Ovary (tissue), 9 donors: ENCODE measurements around the gene TTC16. TPM values are rescaled to one million over a fixed set of nuclear protein-coding genes. Genes with fewer than 3 reads are reported as not detected.

ENCODE experiments used
- DNase-seq, 5 donors: peaks; one replicate each; pipeline ENCODE4 v3.0.0-alpha.2; 2019 to 2020
- H3K27ac ChIP-seq, 2 donors: fragments of 200-600 bp; one replicate each; pipeline versions ENCODE4 v1.5.1 to v1.8.0; 2019 to 2022
- H3K27me3 ChIP-seq: fragments of 200-600 bp; one replicate; pipeline ENCODE4 v1.8.0; 2022
- H3K36me3 ChIP-seq: fragments of 200-600 bp; sonication (generic); one replicate; pipeline ENCODE4 v1.5.1; 2019
- H3K4me1 ChIP-seq: one replicate; pipeline ENCODE4 v1.8.1; 2013; ENCODE audit warnings: mild to moderate bottlenecking, moderate library complexity; ENCODE audit not compliant: insufficient read depth
- H3K4me3 ChIP-seq: fragments of 200-600 bp; sonication (generic); one replicate; pipeline ENCODE4 v1.5.1; 2017
- H3K9me3 ChIP-seq, 2 donors: fragments of 200-600 bp in 1 of 2; sonication (generic) in 1 of 2; one replicate each; pipeline versions ENCODE4 v1.5.1 to v1.8.1; 2013 to 2019; ENCODE audit warnings: mild to moderate bottlenecking in 1 of 2, moderate library complexity in 1 of 2
- CTCF ChIP-seq, 3 donors: fragments of 450-650 bp in 2 of 3; fragments of 200-600 bp in 1 of 3; IDR thresholded peaks; one replicate each; pipeline versions ENCODE4 v1.5.1 to v1.8.0; 2016 to 2022; ENCODE audit warnings: antibody characterized with exemption in 3 of 3, mild to moderate bottlenecking in 1 of 3
- EP300 ChIP-seq: sonication (generic); formaldehyde crosslinking; IDR thresholded peaks from one replicate; pipeline ENCODE4 v1.6.1; 2017; ENCODE audit warnings: antibody characterized with exemption
- POLR2A ChIP-seq: fragments of 450-650 bp; IDR thresholded peaks from one replicate; pipeline ENCODE4 v1.6.1; 2017; ENCODE audit warnings: antibody characterized with exemption, mild to moderate bottlenecking, moderate library complexity
- WGBS, 3 donors: extraction: QIAGEN DNeasy Blood & Tissue Kit in 1 of 3; methylation state at CpG; one replicate each; pipeline versions ENCODE4 v1.1.5 to v1.1.7; 2013 to 2017; 5-methylcytosine and 5-hydroxymethylcytosine counted together
- intact Hi-C, 4 donors: fragments of 100-400 bp; cut with DNase I; formaldehyde crosslinking; loops; one replicate each; pipeline versions ENCODE4 v1.11.0 to v1.15.1; 2022 to 2023
- polyA plus RNA-seq, 2 donors: library from polyadenylated mRNA; stranded (reverse); fragments of 200-250 nt in 1 of 2; fragments of 350-450 nt in 1 of 2; fragmentation: Illumina TruSeq in 1 of 2; extraction: RNeasy Lipid Tissue Mini Kit (QIAGEN cat#74804) in 1 of 2; gene quantifications; one replicate each; pipeline ENCODE4 v1.2.3, GENCODE V29; 2013 to 2014
- total RNA-seq, 7 donors: library from RNA; depleted of rRNA in 2 of 7; stranded (reverse); fragments of >200 nt in 2 of 7; fragmentation: NEBNext Ultra II Directional in 3 of 7; extraction: Animal tissue kit (Norgen Biotek cat#: 25700) in 3 of 7; gene quantifications; one replicate each; pipeline versions ENCODE4 v1.1.0 to v1.2.4, GENCODE V29; 2016 to 2023
- donor health status: DM: no; HTN: no; CAD: no; lungs with moderate emphysema.
- donor health status: DM: no; HTN: no; CAD: no.
- donor health status: Bipolar disorder and iron deficiency.
- donor health status: DM: yes; HTN: yes; CAD: no.
- donor health status: DM: no; HTN: no; CAD: no.
- donor health status: DM: yes; HTN: yes; CAD: no.

TTC16 gene
- total and polyA plus RNA-seq, 9 donors = under 0.01 to 5.9 (median 0.21) TPM; not detected in 3

DNA sequence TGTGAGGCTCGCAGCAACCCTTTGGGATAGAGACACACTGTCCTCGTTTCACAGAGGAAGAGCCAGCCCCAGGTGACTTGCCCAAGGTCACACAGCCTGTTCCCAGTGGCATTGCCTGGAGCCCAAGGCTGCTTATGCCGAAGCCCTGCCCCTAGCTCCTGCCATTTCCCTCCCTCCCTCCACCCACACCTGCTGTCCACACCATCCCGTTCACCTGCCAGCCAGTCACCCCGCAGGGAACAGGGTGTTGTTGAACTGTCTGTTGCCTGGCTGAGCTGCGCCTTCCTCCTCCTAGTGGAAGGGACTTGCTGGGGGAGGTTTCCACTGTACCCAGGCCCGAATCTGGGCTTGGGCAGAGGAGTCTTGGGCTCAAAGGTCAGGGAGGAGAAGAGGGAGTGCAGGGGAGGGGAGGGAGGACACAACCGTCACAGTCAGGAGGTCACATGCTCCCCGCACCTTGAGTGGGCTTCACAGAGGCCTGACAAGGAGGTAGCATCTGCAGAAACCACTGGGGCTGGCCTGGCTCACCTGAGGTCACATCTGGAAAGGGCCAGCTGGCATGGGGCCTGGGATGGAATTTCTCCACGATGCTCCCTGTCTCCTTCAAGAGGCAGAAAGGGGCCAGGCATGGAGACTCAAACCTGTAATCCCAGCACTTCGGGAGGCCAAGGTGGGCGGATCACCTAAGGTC is 6.3 kb downstream of the TTC16 start:
- intact Hi-C loops = loop anchor here in 1 of 4 donors (10.0 kb wide), 1 partner anchor 217 kb away; no protein-coding TSS in a partner anchor

DNA sequence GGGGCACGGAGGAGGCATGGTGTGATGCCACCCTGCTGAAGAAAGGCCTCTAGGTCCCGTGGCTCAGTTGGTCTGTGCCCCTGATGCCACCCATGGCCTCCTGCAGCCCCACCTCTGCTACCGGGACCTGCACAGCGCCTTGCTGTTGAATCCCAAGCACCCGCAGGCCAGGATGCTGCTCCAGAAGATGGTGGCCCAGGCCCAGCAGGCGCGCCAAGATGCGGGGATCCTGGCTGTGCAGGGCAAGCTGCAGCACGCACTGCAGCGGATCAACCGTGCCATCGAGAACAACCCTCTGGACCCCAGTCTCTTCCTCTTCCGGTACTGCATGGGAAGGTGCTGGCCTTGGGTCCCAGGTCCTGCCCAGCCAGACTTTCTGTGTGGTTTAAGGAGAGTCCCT is 7.1 kb downstream of the TTC16 start:
- intact Hi-C loops = loop anchor here in 1 of 4 donors (10.0 kb wide), 1 partner anchor 218 kb away; no protein-coding TSS in a partner anchor

More for the DNA sequence above, 6.3 kb downstream of the TTC16 start:
- TF ChIP-seq EP300 (no peak), POLR2A (no peak), CTCF (IDR thresholded peaks at IDR 0.05) (no peak)
- H3K9me3 ChIP-seq = no peaks in the 10 kb centered on the region
- no peak overlapping the region for H3K4me3 ChIP-seq
- no peaks in the 10 kb centered on the region for H3K36me3 ChIP-seq
- peaks cover 3% of the 10 kb centered on the region for H3K4me1 ChIP-seq
- DNase-seq = no peak
- 72 to 82% (median 72%) methylated on average over 12 of the region's 12 CpGs for WGBS, 3 donors
- H3K27me3 ChIP-seq = no peaks in the 10 kb centered on the region
- H3K27ac ChIP-seq = no peak overlapping the region

DNA sequence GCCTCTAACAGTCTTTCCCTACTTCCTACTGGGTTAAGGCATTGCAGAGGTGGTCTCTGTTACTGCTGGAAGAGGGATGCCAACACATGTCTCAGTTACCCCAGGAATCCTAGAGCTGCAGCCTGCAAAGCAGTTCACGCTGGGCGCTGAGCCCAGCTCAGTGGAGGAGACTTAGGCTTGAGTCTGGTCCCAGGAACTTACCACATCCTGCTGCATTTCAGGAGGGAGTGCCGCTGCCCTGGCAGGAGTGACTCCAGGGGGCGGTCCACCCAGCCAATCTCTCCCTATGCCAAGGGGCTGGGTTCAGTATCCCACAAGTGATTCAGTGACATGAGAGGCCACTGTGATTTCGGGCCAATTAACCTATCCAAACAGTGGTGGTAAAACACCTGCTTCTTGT is 7.6 kb downstream of the TTC16 start:
- DNase-seq = no peak
- TF ChIP-seq CTCF (IDR thresholded peaks at IDR 0.05) (no peak), POLR2A (no peak), EP300 (no peak)
- Histone ChIP-seq H3K27ac (no peak overlapping the region), H3K4me1 (peaks cover 3% of the 10 kb centered on the region), H3K4me3 (no peak overlapping the region), H3K36me3 (no peaks in the 10 kb centered on the region), H3K27me3 (no peaks in the 10 kb centered on the region), H3K9me3 (no peaks in the 10 kb centered on the region)
- 86 to 91% (median 91%) methylated on average over 5 of the region's 5 CpGs for WGBS, 3 donors
- intact Hi-C loops = loop anchor here in 1 of 4 donors (10.0 kb wide), 1 partner anchor 219 kb away; no protein-coding TSS in a partner anchor

More for the DNA sequence above, 7.1 kb downstream of the TTC16 start:
- no peak overlapping the region for H3K4me3 ChIP-seq
- DNase-seq = no peak
- no peaks in the 10 kb centered on the region for H3K27me3 ChIP-seq
- TF ChIP-seq POLR2A = no peak
- no peak for TF ChIP-seq CTCF (IDR thresholded peaks at IDR 0.05)
- no peak for TF ChIP-seq EP300
- no peaks in the 10 kb centered on the region for H3K36me3 ChIP-seq
- 94 to 98% (median 96%) methylated on average over 11 to 13 of the region's 13 CpGs for WGBS, 3 donors
- peaks cover 3% of the 10 kb centered on the region for H3K4me1 ChIP-seq
- no peak overlapping the region for H3K27ac ChIP-seq
- no peaks in the 10 kb centered on the region for H3K9me3 ChIP-seq

- intact Hi-C loops = loop anchor here in 1 of 4 donors (10.0 kb wide), 1 partner anchor 219 kb away; no protein-coding TSS in a partner anchor
- peak in 1 of 5 donors; percentile 38 for DNase-seq
- 51 to 59% (median 53%) methylated on average over 23 of the region's 23 CpGs for WGBS, 3 donors
These were observed 8.1 kb downstream of the TTC16 start for GRCh38 chr9:127724012-127724411.

DNA sequence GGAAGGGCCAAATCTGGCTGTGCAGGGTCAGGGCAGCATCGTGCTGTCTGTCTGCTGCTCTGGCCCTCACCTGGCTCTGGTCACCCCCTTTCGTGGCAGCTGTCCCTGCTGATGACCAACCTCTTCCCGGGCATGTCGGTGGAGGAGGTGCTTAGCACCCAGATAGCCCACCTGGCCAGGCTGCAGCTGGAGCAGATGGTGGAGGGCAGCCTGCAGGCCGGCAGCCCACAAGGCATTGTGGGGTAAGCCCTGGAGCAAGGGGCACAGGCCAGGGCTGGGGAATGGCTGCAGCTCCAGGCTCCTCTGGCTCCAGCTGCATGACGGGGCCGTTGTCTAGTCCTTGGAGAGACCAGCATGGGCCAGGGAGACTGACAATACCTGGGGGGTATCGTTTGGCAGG is 11.0 kb downstream of the TTC16 start:
- H3K36me3 ChIP-seq = no peaks in the 10 kb centered on the region
- no peak overlapping the region for H3K27ac ChIP-seq
- no peak overlapping the region for H3K4me3 ChIP-seq
- intact Hi-C loops = loop anchor here in 2 of 4 donors (5.0 to 10.0 kb wide), 2 partner anchors 220 to 222 kb away; no protein-coding TSS in a partner anchor
- peaks cover 5% of the 10 kb centered on the region for H3K4me1 ChIP-seq
- TF ChIP-seq EP300 (no peak), CTCF (IDR thresholded peaks at IDR 0.05) (no peak), POLR2A (no peak)
- no peaks in the 10 kb centered on the region for H3K27me3 ChIP-seq
- no peaks in the 10 kb centered on the region for H3K9me3 ChIP-seq
- DNase-seq = no peak
- WGBS, 3 donors = 68 to 71% (median 71%) methylated on average over 8 of the region's 8 CpGs

More at GRCh38 chr9:127724012-127724411, 8.1 kb downstream of the TTC16 start:
- no peak for TF ChIP-seq EP300
- H3K27ac ChIP-seq = no peak overlapping the region
- no peaks in the 10 kb centered on the region for H3K27me3 ChIP-seq
- no peaks in the 10 kb centered on the region for H3K9me3 ChIP-seq
- no peaks in the 10 kb centered on the region for H3K36me3 ChIP-seq
- H3K4me1 ChIP-seq = peaks cover 3% of the 10 kb centered on the region
- H3K4me3 ChIP-seq = no peak overlapping the region
